Vagina (tissue), 2 donors: Measurements from ENCODE around the gene ZNF783.

Experiments used
- POLR2AphosphoS5 ChIP-seq, 2 donors: sonication (generic); formaldehyde crosslinking; IDR thresholded peaks; one replicate each; pipeline ENCODE4 v1.9.0; 2017; ENCODE audit warnings: antibody characterized with exemption in 2 of 2, mild to moderate bottlenecking in 2 of 2, low read depth in 1 of 2; ENCODE audit not compliant: insufficient read depth in 1 of 2
- TF ChIP-seq, protein P1 (sequence below), 3 experiments: fragments of 450-650 bp in 2 of 3; fragments of 200-600 bp in 1 of 3; sonication (generic) in 1 of 3; IDR thresholded peaks; one replicate each; pipeline ENCODE4 v1.5.1; 2017 to 2019; ENCODE audit warnings: antibody characterized with exemption in 3 of 3, mild to moderate bottlenecking in 2 of 3, moderate library complexity in 2 of 3

DNA sequence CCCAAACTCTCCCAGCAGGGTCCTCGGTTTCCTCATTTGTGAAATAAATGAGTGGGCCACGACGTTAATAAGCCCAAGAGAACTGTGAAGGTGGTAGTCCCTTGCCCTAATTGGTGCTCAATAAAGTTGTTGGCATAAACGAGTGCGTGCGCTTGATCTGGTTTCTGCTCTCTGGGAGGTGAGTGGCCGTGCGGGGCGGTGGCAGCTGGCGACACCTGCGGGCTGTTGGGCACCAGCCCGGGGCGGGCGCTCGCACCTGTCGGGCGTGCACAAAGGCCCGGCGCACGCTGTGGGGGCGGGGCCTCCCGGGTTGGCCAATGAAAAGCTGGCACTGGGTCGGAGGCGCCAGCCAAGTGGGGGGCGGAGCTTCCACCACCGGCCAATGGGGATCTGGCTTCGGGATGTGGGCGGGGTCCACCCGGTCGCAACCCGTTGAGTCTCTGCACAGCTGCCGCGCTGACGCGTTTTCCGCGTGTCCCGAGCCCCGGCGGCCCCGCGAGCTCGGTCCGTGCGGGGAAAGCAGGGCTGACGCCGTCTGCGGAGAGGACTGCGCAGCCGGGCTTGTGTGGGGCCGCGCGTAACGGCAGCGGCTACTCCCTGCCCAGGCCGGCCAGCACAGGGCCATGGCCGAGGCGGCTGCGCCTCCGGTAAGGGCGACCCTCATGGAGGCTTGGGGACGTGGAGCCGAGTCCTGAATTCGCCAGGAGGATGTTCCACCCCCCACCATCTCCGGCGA lies 23.0 kb downstream of the ZNF783 start:
- TF ChIP-seq, protein P1, sequence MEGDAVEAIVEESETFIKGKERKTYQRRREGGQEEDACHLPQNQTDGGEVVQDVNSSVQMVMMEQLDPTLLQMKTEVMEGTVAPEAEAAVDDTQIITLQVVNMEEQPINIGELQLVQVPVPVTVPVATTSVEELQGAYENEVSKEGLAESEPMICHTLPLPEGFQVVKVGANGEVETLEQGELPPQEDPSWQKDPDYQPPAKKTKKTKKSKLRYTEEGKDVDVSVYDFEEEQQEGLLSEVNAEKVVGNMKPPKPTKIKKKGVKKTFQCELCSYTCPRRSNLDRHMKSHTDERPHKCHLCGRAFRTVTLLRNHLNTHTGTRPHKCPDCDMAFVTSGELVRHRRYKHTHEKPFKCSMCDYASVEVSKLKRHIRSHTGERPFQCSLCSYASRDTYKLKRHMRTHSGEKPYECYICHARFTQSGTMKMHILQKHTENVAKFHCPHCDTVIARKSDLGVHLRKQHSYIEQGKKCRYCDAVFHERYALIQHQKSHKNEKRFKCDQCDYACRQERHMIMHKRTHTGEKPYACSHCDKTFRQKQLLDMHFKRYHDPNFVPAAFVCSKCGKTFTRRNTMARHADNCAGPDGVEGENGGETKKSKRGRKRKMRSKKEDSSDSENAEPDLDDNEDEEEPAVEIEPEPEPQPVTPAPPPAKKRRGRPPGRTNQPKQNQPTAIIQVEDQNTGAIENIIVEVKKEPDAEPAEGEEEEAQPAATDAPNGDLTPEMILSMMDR (IDR thresholded peaks at IDR 0.05), result no peak
- peak; percentile 14 to 56 for TF ChIP-seq POLR2AphosphoS5 (IDR thresholded peaks at IDR 0.05; ENCODE audit: insufficient read depth in 1 of 2, low read depth in 1 of 2)
